Nephron progenitor cell (in vitro differentiated cells): ENCODE measurements around the gene RBM24.

Source experiments
- DNase-seq: peaks from one replicate; pipeline ENCODE4 v3.0.0; 2021
- H3K27ac Mint-ChIP-seq: 2 replicates; pipeline ENCODE4 v1.8.0; 2021; ENCODE audit warnings: mild to moderate bottlenecking, moderate library complexity, mixed read lengths
- H3K27me3 Mint-ChIP-seq: 2 replicates; pipeline ENCODE4 v1.8.0; 2021; ENCODE audit warnings: mild to moderate bottlenecking, low read depth, mixed read lengths; ENCODE audit not compliant: poor library complexity
- H3K36me3 Mint-ChIP-seq: 2 replicates; pipeline ENCODE4 v1.8.0; 2021; ENCODE audit warnings: low read depth, mixed read lengths
- H3K4me1 Mint-ChIP-seq: 2 replicates; pipeline ENCODE4 v1.8.0; 2021; ENCODE audit warnings: mixed read lengths
- H3K4me3 Mint-ChIP-seq: 2 replicates; pipeline ENCODE4 v1.8.0; 2021; ENCODE audit warnings: mild to moderate bottlenecking, moderate library complexity, mixed read lengths
- H3K9me3 Mint-ChIP-seq: 2 replicates; pipeline ENCODE4 v1.8.0; 2021; ENCODE audit warnings: mild to moderate bottlenecking, moderate library complexity, mixed read lengths
- TF ChIP-seq, protein P1 (sequence below): fragments of 200-600 bp; sonication (generic); IDR thresholded peaks from 2 replicates; pipeline ENCODE4 v1.5.0; 2021; ENCODE audit warnings: antibody characterized with exemption

The RBM24 gene

GRCh38 chr6:17281100-17281496, at the start of gene RBM24:
Gene RBM24, plus strand, starts transcription at chr6:17281361. Its CDS starts 221 bp downstream, at chr6:17281582.
- H3K27ac Mint-ChIP-seq, result no peak within 1 kb of the TSS
- no peaks in the 10 kb centered on the region for H3K36me3 Mint-ChIP-seq
- H3K27me3 Mint-ChIP-seq, result peaks cover 61% of the 10 kb centered on the region
- no peaks in the 10 kb centered on the region for H3K9me3 Mint-ChIP-seq
- peak within 1 kb of the TSS; percentile 90 for H3K4me3 Mint-ChIP-seq
- peak; percentile 77 for DNase-seq
- TF ChIP-seq, protein P1, sequence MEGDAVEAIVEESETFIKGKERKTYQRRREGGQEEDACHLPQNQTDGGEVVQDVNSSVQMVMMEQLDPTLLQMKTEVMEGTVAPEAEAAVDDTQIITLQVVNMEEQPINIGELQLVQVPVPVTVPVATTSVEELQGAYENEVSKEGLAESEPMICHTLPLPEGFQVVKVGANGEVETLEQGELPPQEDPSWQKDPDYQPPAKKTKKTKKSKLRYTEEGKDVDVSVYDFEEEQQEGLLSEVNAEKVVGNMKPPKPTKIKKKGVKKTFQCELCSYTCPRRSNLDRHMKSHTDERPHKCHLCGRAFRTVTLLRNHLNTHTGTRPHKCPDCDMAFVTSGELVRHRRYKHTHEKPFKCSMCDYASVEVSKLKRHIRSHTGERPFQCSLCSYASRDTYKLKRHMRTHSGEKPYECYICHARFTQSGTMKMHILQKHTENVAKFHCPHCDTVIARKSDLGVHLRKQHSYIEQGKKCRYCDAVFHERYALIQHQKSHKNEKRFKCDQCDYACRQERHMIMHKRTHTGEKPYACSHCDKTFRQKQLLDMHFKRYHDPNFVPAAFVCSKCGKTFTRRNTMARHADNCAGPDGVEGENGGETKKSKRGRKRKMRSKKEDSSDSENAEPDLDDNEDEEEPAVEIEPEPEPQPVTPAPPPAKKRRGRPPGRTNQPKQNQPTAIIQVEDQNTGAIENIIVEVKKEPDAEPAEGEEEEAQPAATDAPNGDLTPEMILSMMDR, result no peak
- H3K4me1 Mint-ChIP-seq, result peaks cover 19% of the 10 kb centered on the region

GRCh38 chr6:17233531-17233930, 47.6 kb upstream of the RBM24 start:
- H3K27ac Mint-ChIP-seq, result no peak overlapping the region
- H3K4me1 Mint-ChIP-seq, result no peaks in the 10 kb centered on the region
- peaks cover 4% of the 10 kb centered on the region for H3K36me3 Mint-ChIP-seq
- no peak overlapping the region for H3K4me3 Mint-ChIP-seq
- peaks cover 2% of the 10 kb centered on the region for H3K27me3 Mint-ChIP-seq
- TF ChIP-seq, protein P1, result no peak
- no peak for DNase-seq
- peaks cover 13% of the 10 kb centered on the region for H3K9me3 Mint-ChIP-seq

DNA sequence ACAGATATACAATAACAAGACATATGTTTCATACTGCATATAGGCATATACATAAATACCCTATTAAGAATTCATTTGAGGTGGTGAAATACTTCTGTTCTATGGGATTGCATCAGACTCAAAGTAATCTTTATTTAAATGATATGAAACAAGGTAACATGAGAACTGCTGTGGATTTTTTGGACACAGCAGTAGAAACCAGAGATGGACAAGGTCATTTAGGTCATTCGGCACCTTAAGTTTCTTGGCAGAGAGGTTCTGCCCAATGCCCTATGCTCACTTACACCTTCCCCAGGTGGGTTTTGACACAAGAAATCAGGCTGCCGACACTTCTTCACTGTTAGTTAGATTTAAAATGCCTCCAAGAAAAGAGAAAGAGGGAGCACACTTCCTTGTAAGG, 43.9 kb upstream of the RBM24 start:
- Mint-ChIP-seq H3K9me3 (peaks cover 15% of the 10 kb centered on the region), H3K27me3 (peaks cover 2% of the 10 kb centered on the region), H3K27ac (no peak overlapping the region), H3K4me3 (no peak overlapping the region), H3K4me1 (no peaks in the 10 kb centered on the region), H3K36me3 (no peaks in the 10 kb centered on the region)
- DNase-seq, result no peak
- TF ChIP-seq, protein P1, result no peak

DNA sequence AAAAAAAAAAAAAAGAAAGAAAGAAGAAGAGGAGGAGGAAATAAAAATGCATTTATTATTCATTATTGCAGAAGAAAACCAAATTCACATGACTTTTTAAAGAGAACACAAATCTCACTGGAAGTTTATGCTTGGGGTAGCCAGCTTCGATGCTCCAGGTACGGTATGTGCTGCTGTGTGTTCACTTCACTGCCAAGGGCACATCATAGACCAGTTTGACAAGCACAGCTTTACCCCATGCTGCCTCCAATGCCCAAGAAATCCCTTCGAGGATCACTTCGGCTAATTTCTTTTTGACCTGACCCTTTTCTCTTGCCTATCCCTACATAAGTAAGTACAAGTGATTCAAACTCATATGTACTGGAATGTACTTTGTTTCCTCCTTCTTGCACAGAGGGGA, 41.9 kb upstream of the RBM24 start:
- Mint-ChIP-seq H3K36me3 (no peaks in the 10 kb centered on the region), H3K4me1 (no peaks in the 10 kb centered on the region), H3K9me3 (peaks cover 13% of the 10 kb centered on the region), H3K27ac (no peak overlapping the region), H3K4me3 (no peak overlapping the region), H3K27me3 (peaks cover 7% of the 10 kb centered on the region)
- TF ChIP-seq, protein P1, result no peak
- DNase-seq, result no peak

GRCh38 chr6:17240803-17241500, 40.2 kb upstream of the RBM24 start:
- no peaks in the 10 kb centered on the region for H3K4me1 Mint-ChIP-seq
- TF ChIP-seq, protein P1, result no peak
- DNase-seq, result no peak
- H3K9me3 Mint-ChIP-seq, result peaks cover 21% of the 10 kb centered on the region
- H3K36me3 Mint-ChIP-seq, result no peaks in the 10 kb centered on the region
- H3K27me3 Mint-ChIP-seq, result peaks cover 7% of the 10 kb centered on the region
- H3K27ac Mint-ChIP-seq, result no peak overlapping the region
- H3K4me3 Mint-ChIP-seq, result no peak overlapping the region

DNA sequence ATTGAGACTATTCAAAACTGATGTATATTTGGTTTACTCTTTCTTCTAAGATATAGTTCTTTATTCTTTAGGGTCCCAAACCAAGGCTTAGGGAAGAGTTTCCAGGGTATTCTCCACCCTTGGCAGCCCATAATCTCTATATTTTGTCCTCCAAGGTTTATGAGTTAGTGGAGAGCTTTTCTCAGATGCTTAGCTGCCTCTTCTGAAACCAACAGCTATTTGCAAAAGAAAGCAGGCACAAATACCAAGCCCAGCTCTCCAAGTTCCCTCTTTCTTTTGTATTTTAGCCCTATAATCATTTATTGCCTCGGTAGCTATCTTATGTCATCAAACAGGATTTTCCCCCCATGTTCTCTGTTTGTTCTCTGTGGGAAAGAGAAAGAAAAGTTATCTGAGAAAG, 39.1 kb upstream of the RBM24 start:
- Mint-ChIP-seq H3K4me3 (no peak overlapping the region), H3K36me3 (no peaks in the 10 kb centered on the region), H3K27ac (no peak overlapping the region), H3K27me3 (peaks cover 7% of the 10 kb centered on the region), H3K9me3 (peaks cover 30% of the 10 kb centered on the region), H3K4me1 (no peaks in the 10 kb centered on the region)
- no peak for DNase-seq
- TF ChIP-seq, protein P1, result no peak
